Measurements from ENCODE around the gene TIGD6. TPM values are rescaled to one million over a fixed set of nuclear protein-coding genes. Genes with fewer than 3 reads are reported as not detected.

The TIGD6 gene
- total RNA-seq, 4 donors from 2014 or later = 0.20 to 2.5 (median 1.6) TPM

GRCh38 chr5:150044329-150044681 lies 43.9 kb upstream of the TIGD6 start:
- no peaks in the 10 kb centered on the region for H3K27me3 ChIP-seq
- TF ChIP-seq POLR2A (IDR thresholded peaks at IDR 0.05) (no peak), POLR2AphosphoS5 (IDR thresholded peaks at IDR 0.05) (no peak), CTCF (IDR thresholded peaks at IDR 0.05) (no peak), EP300 (IDR thresholded peaks at IDR 0.05; ENCODE audit: low read depth) (no peak)
- H3K4me1 ChIP-seq = peaks cover 0 to 22% (median 9%) of the 10 kb centered on the region in 4 donors
- in situ Hi-C loops (cut with MboI; ENCODE audit: low pct_ligation_motif_present in 1 of 4, low pct_unique_long_range_greater_than_20kb in 1 of 4, low sequenced_read_pairs in 3 of 4) (no loop called here), intact Hi-C loops (cut with DNase I; ENCODE audit: low total_unique reads) (no loop called here)
- H3K4me3 ChIP-seq = no peak overlapping the region
- H3K9me3 ChIP-seq = no peaks in the 10 kb centered on the region
- H3K36me3 ChIP-seq = peaks cover 0 to 81% (median 31%) of the 10 kb centered on the region in 4 donors
- peak overlapping the region in 3 of 4 donors; percentile 47 to 69 (median 62) for H3K27ac ChIP-seq
- no peak for DNase-seq

GRCh38 chr5:150043657-150044328 lies 43.3 kb upstream of the TIGD6 start:
- H3K4me1 ChIP-seq = peaks cover 0 to 22% (median 9%) of the 10 kb centered on the region in 4 donors
- intact Hi-C loops (cut with DNase I; ENCODE audit: low total_unique reads) = no loop called here
- peaks cover 0 to 82% (median 29%) of the 10 kb centered on the region in 4 donors for H3K36me3 ChIP-seq
- no peaks in the 10 kb centered on the region for H3K9me3 ChIP-seq
- TF ChIP-seq CTCF (IDR thresholded peaks at IDR 0.05) (no peak), POLR2AphosphoS5 (IDR thresholded peaks at IDR 0.05) (peak in 1 of 3 donors; percentile 4), POLR2A (IDR thresholded peaks at IDR 0.05) (no peak), EP300 (IDR thresholded peaks at IDR 0.05; ENCODE audit: low read depth) (no peak)
- WGBS, 2 donors (ENCODE audit: low coverage in 1 of 2) = 57 to 84% methylated on average over 2 to 4 of the region's 4 CpGs
- peak overlapping the region; percentile 29 to 69 (median 54) for H3K27ac ChIP-seq
- DNase-seq = peak; percentile 67
- no peak overlapping the region for H3K4me3 ChIP-seq
- H3K27me3 ChIP-seq = no peaks in the 10 kb centered on the region
- in situ Hi-C loops (cut with MboI; ENCODE audit: low pct_ligation_motif_present in 1 of 4, low pct_unique_long_range_greater_than_20kb in 1 of 4, low sequenced_read_pairs in 3 of 4) = no loop called here

GRCh38 chr5:150042459-150042858 lies 42.0 kb upstream of the TIGD6 start:
- no peak for DNase-seq
- no peaks in the 10 kb centered on the region for H3K9me3 ChIP-seq
- intact Hi-C loops (cut with DNase I; ENCODE audit: low total_unique reads) = no loop called here
- H3K27me3 ChIP-seq = no peaks in the 10 kb centered on the region
- WGBS, 2 donors (ENCODE audit: low coverage in 1 of 2) = 92 to 93% methylated on average over 3 of the region's 3 CpGs
- no peak overlapping the region for H3K27ac ChIP-seq
- peaks cover 0 to 80% (median 24%) of the 10 kb centered on the region in 4 donors for H3K36me3 ChIP-seq
- TF ChIP-seq POLR2A (IDR thresholded peaks at IDR 0.05) = no peak
- no peak for TF ChIP-seq CTCF (IDR thresholded peaks at IDR 0.05)
- TF ChIP-seq EP300 (IDR thresholded peaks at IDR 0.05; ENCODE audit: low read depth) = no peak
- TF ChIP-seq POLR2AphosphoS5 (IDR thresholded peaks at IDR 0.05) = no peak
- no peak overlapping the region for H3K4me3 ChIP-seq
- H3K4me1 ChIP-seq = peaks cover 0 to 22% (median 9%) of the 10 kb centered on the region in 4 donors
- in situ Hi-C loops (cut with MboI; ENCODE audit: low pct_ligation_motif_present in 1 of 4, low pct_unique_long_range_greater_than_20kb in 1 of 4, low sequenced_read_pairs in 3 of 4) = no loop called here

DNA sequence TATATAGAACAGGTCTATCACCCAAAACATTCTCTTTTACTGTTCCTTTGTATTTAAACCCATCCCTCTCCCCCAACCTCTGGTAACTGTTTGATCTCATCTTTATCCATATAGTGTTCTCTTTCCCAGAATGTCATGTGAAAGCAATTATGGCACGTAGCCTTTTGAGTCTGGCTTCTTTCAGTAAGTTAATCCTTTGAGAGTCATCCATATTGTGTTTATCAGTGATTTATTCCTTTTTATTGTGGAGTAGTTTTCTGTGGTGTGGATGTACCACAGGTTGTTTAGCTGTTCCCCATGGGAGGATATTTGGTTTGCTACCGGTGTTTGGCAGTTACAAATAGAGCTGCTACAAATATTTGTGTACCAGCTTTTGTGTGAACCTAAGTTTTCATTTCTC lies 38.1 kb upstream of the TIGD6 start:
- WGBS, 2 donors (ENCODE audit: low coverage in 1 of 2) = 70 to 83% methylated on average over 2 of the region's 2 CpGs
- Histone ChIP-seq H3K4me1 (peaks cover 0 to 10% (median 3%) of the 10 kb centered on the region in 4 donors), H3K36me3 (peaks cover 0 to 81% (median 26%) of the 10 kb centered on the region in 4 donors), H3K4me3 (no peak overlapping the region), H3K27me3 (no peaks in the 10 kb centered on the region), H3K9me3 (no peaks in the 10 kb centered on the region), H3K27ac (no peak overlapping the region)
- no peak for DNase-seq
- intact Hi-C loops (cut with DNase I; ENCODE audit: low total_unique reads) (no loop called here), in situ Hi-C loops (cut with MboI; ENCODE audit: low pct_ligation_motif_present in 1 of 4, low pct_unique_long_range_greater_than_20kb in 1 of 4, low sequenced_read_pairs in 3 of 4) (no loop called here)
- TF ChIP-seq POLR2AphosphoS5 (IDR thresholded peaks at IDR 0.05) (no peak), EP300 (IDR thresholded peaks at IDR 0.05; ENCODE audit: low read depth) (no peak), POLR2A (IDR thresholded peaks at IDR 0.05) (no peak), CTCF (IDR thresholded peaks at IDR 0.05) (no peak)

Data from transverse colon (tissue), 4 donors.